Neural progenitor cell (in vitro differentiated cells): ENCODE data around the gene CABLES1.

ENCODE experiments used
- EZH2 ChIP-seq: fragments of 200-600 bp; sonication (generic); IDR thresholded peaks from 2 replicates; pipeline ENCODE4 v1.6.1; 2017; ENCODE audit warnings: antibody characterized with exemption, mild to moderate bottlenecking, moderate library complexity
- TF ChIP-seq, protein P1 (sequence below): fragments of 200-600 bp; sonication (generic); IDR thresholded peaks from 2 replicates; pipeline ENCODE4 v1.5.1; 2017; ENCODE audit warnings: antibody characterized with exemption, mild to moderate bottlenecking

DNA sequence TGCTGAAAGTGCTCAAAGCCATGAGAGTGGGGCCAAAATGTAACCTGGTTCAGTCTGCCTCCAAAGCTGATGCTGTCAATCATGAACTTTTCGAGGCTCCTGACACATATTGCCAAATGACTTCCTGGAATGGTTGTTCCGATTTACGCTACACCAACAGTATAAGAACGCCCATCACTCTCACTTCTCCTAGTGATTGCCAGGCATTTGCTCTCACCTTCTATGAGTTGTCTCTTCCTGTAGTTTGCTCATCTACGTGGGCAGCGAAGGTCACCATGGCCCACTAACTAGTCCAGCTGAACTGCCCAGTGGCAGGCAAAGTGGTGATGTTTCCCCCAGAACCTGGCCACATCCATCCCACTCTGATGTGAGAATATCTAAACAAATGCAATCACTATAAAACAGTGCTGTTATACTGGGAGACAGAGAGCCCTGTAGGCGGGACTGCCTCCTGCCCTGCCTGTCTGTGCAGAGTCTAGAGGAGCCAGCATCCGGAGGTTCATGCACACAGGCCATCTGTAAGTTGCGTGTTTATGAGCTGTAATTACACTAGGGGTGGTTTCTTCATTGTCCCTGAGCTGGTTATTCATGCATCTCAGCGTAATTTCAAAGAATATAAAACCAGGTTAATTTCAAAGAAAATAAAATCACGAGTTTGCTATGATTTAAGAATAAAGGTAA lies 8.8 kb upstream of the CABLES1 start:
- no peak for TF ChIP-seq EZH2
- TF ChIP-seq, protein P1, sequence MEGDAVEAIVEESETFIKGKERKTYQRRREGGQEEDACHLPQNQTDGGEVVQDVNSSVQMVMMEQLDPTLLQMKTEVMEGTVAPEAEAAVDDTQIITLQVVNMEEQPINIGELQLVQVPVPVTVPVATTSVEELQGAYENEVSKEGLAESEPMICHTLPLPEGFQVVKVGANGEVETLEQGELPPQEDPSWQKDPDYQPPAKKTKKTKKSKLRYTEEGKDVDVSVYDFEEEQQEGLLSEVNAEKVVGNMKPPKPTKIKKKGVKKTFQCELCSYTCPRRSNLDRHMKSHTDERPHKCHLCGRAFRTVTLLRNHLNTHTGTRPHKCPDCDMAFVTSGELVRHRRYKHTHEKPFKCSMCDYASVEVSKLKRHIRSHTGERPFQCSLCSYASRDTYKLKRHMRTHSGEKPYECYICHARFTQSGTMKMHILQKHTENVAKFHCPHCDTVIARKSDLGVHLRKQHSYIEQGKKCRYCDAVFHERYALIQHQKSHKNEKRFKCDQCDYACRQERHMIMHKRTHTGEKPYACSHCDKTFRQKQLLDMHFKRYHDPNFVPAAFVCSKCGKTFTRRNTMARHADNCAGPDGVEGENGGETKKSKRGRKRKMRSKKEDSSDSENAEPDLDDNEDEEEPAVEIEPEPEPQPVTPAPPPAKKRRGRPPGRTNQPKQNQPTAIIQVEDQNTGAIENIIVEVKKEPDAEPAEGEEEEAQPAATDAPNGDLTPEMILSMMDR: no peak
